HG03521 (cell line): ENCODE measurements around the gene SHANK3.

Experiments
- ATAC-seq: cut with Tn5 transposase; IDR thresholded peaks from one replicate; pipeline ENCODE4 v1.9.1; 2021; ENCODE audit warnings: mild to moderate bottlenecking, moderate library complexity; ENCODE audit not compliant: unreplicated experiment

The SHANK3 gene

GRCh38 chr22:50711446-50712340 is 39.1 kb downstream of the SHANK3 start:
- ATAC-seq = no peak

- ATAC-seq = no peak
Observed at GRCh38 chr22:50712341-50713007, 39.9 kb downstream of the SHANK3 start.

- no peak for ATAC-seq
Observed at GRCh38 chr22:50713008-50713385, 40.4 kb downstream of the SHANK3 start.

- no peak for ATAC-seq
Observed at GRCh38 chr22:50713571-50714056, 41.0 kb downstream of the SHANK3 start.

- ATAC-seq = no peak
Observed at GRCh38 chr22:50714150-50714549, 41.5 kb downstream of the SHANK3 start.

- no peak for ATAC-seq
Observed at GRCh38 chr22:50714631-50715179, 42.1 kb downstream of the SHANK3 start.

GRCh38 chr22:50715250-50715649 is 42.6 kb downstream of the SHANK3 start:
- ATAC-seq = no peak

- no peak for ATAC-seq
Observed at GRCh38 chr22:50715776-50716175, 43.2 kb downstream of the SHANK3 start.

GRCh38 chr22:50716290-50717024 is 43.8 kb downstream of the SHANK3 start:
- no peak for ATAC-seq

- ATAC-seq = no peak
Observed at GRCh38 chr22:50717709-50718351, 45.2 kb downstream of the SHANK3 start.

GRCh38 chr22:50718352-50718709 is 45.7 kb downstream of the SHANK3 start:
- no peak for ATAC-seq

- no peak for ATAC-seq
Observed at GRCh38 chr22:50719814-50720300, 47.2 kb downstream of the SHANK3 start.

GRCh38 chr22:50720301-50721256 is 48.0 kb downstream of the SHANK3 start:
- no peak for ATAC-seq

GRCh38 chr22:50721257-50721844 is 48.7 kb downstream of the SHANK3 start:
- no peak for ATAC-seq

GRCh38 chr22:50722048-50722701 is 49.6 kb downstream of the SHANK3 start:
- no peak for ATAC-seq
